Measurements from ENCODE around the gene UBE2F. TPM values are rescaled to one million over a fixed set of nuclear protein-coding genes. Genes with fewer than 3 reads are reported as not detected.

The UBE2F gene
- total and polyA plus RNA-seq, 2 of the 13 experiments (the other 11 are each of a cell fraction or from before 2014, with no cell fraction given) = 35.4 to 73.1 TPM

GRCh38 chr2:238060542-238061314, 93.9 kb downstream of the UBE2F start, which contains the start of gene SCLY (continued):
- peak; percentile 51; the same call in 1 of the 2 replicates for TF ChIP-seq ZBTB40 (IDR thresholded peaks at IDR 0.05)
- TF ChIP-seq ZBTB40 (CRISPR knock-in tag; IDR thresholded peaks at IDR 0.05) = peak; percentile 96
- TF ChIP-seq HMGXB4 (CRISPR knock-in tag; IDR thresholded peaks at IDR 0.05; ENCODE audit: borderline replicate concordance in 1 of 2, low read depth in 1 of 2) = peak; percentile 91 to 92; a peak in 3 of 4 replicates
- peak; percentile 87 for TF ChIP-seq ZNF205 (CRISPR knock-in tag; IDR thresholded peaks at IDR 0.05)
- peak; percentile 93 for TF ChIP-seq YY1 (IDR thresholded peaks at IDR 0.05; ENCODE audit: insufficient read depth, insufficient replicate concordance, low read depth, low read length)
- TF ChIP-seq HDAC2 (CRISPR knock-in tag; IDR thresholded peaks at IDR 0.05) = peak; percentile 73; the same call in 1 of the 2 replicates
- peak; percentile 100 for TF ChIP-seq ZNF501 (CRISPR knock-in tag; IDR thresholded peaks at IDR 0.05)
- no peak for TF ChIP-seq ZNF644 (CRISPR knock-in tag; IDR thresholded peaks at IDR 0.05; ENCODE audit: low read depth)
- TF ChIP-seq GATAD2A (CRISPR knock-in tag; IDR thresholded peaks at IDR 0.05) = peak; percentile 53; the same call in 1 of the 2 replicates
- no peak; the same call in 1 of the 2 replicates for TF ChIP-seq PAX8 (CRISPR knock-in tag; IDR thresholded peaks at IDR 0.05; ENCODE audit: borderline replicate concordance)
- peak; percentile 5; the same call in 1 of the 2 replicates for TF ChIP-seq ZNF160 (CRISPR knock-in tag; IDR thresholded peaks at IDR 0.05)
- TF ChIP-seq STAT5B (CRISPR knock-in tag; IDR thresholded peaks at IDR 0.05) = no peak
- peak; percentile 85; the same call in 1 of the 2 replicates for TF ChIP-seq ZNF414 (CRISPR knock-in tag; IDR thresholded peaks at IDR 0.05)
- no peak for TF ChIP-seq SRF (IDR thresholded peaks at IDR 0.05; ENCODE audit: low read depth, low read length)
- peak; percentile 92 for TF ChIP-seq ATF7-NPFF (CRISPR knock-in tag; IDR thresholded peaks at IDR 0.05; ENCODE audit: low read depth)
- TF ChIP-seq FOXK2 (IDR thresholded peaks at IDR 0.05) = no peak; the same call in 1 of the 2 replicates
- peak; percentile 91 for TF ChIP-seq GATAD1 (CRISPR knock-in tag; IDR thresholded peaks at IDR 0.05)
